HepG2 (cell line): Measurements from ENCODE around the gene MYL2. TPM values are rescaled to one million over a fixed set of nuclear protein-coding genes. Genes with fewer than 3 reads are reported as not detected.

ENCODE experiments used
- ATAC-seq: fragments of 200-7000 bp; cut with Tn5 transposase; 3 replicates; pipeline ENCODE4 v1.9.1; 2020; ENCODE audit warnings: mild to moderate bottlenecking, moderate library complexity
- BruUV-seq: library from RNA; stranded (reverse); fragments of 400-500 nt; replicated peaks from 2 replicates; lab custom pipeline; 2021; lab: Mats Ljungman, UMichigan
- CTCF ChIA-PET: fragments of 300-600 bp; formaldehyde crosslinking; extraction: SDS; loops from one replicate; lab custom pipeline; 2021; ENCODE audit warnings: low total read pairs, inconsistent platforms, low intra/inter-chr PET ratio; lab: Yijun Ruan, JAX
- POLR2A ChIA-PET: fragments of 350-600 bp; sonication (Branson Sonifier 250); formaldehyde crosslinking; loops from one replicate; lab custom pipeline; 2020; ENCODE audit warnings: antibody characterized with exemption, inconsistent platforms; lab: Yijun Ruan, JAX
- DNase-seq: peaks from one replicate; pipeline ENCODE4 v3.0.0-alpha.2; 2015; ENCODE audit warnings: low spot score
- FAIRE-seq: peaks from 3 replicates; lab custom pipeline; 2011; peaks lifted over from hg19 to GRCh38; lab: Jason Lieb, UNC
- H2AFZ ChIP-seq: one replicate; pipeline ENCODE4 v1.6.1; 2011; ENCODE audit warnings: low read length, inconsistent platforms
- H3K27ac ChIP-seq: fragments of 300-600 bp; 3 replicates; pipeline ENCODE4 v1.8.0; 2011; ENCODE audit warnings: mixed run types, mild to moderate bottlenecking, mixed read lengths, low read length, inconsistent platforms; ENCODE audit not compliant: insufficient read depth; ENCODE audit errors: extremely low read length
- H3K27me3 ChIP-seq, 2 experiments: fragments of 200-600 bp in 1 of 2; 2 replicates in 1 of 2; 3 replicates in 1 of 2; pipeline versions ENCODE4 v1.6.0 to v1.8.0; 2011; ENCODE audit warnings: low read length in 2 of 2, mild to moderate bottlenecking in 2 of 2, moderate library complexity in 2 of 2, inconsistent platforms in 1 of 2; ENCODE audit not compliant: insufficient read depth in 2 of 2, control insufficient read depth in 1 of 2
- H3K36me3 ChIP-seq, 2 experiments: fragments of 200-600 bp in 1 of 2; replicated peaks in 1 of 2; 2 replicates in 1 of 2; 3 replicates in 1 of 2; pipeline versions ENCODE4 v1.5.1 to v1.8.0; 2011; ENCODE audit warnings: low read length in 2 of 2, inconsistent platforms in 1 of 2; ENCODE audit not compliant: insufficient read depth in 2 of 2, control insufficient read depth in 1 of 2
- H3K4me1 ChIP-seq: 2 replicates; pipeline ENCODE4 v1.5.1; 2012; ENCODE audit warnings: low read length, inconsistent platforms; ENCODE audit not compliant: insufficient read depth
- H3K4me2 ChIP-seq: 2 replicates; pipeline ENCODE4 v1.6.0; 2011; ENCODE audit warnings: low read depth, low read length, inconsistent platforms
- H3K4me3 ChIP-seq, 3 experiments: fragments of 200-600 bp in 1 of 3; sonication (generic), shearing (Covaris generic) in 1 of 3; replicated peaks in 1 of 3; 2 replicates each; pipeline ENCODE4 v1.5.1; 2011 to 2016; ENCODE audit warnings: low read length in 3 of 3, inconsistent platforms in 2 of 3, low read depth in 2 of 3, mild to moderate bottlenecking in 2 of 3, control low read depth in 1 of 3, mixed read lengths in 1 of 3; ENCODE audit not compliant: insufficient read depth in 1 of 3
- H3K79me2 ChIP-seq: one replicate; pipeline ENCODE4 v1.6.1; 2011; ENCODE audit warnings: low read length, inconsistent platforms; ENCODE audit not compliant: insufficient read depth
- H3K9ac ChIP-seq: 2 replicates; pipeline ENCODE4 v1.6.0; 2011; ENCODE audit warnings: mild to moderate bottlenecking, low read depth, low read length, inconsistent platforms; ENCODE audit not compliant: insufficient read depth
- H3K9me3 ChIP-seq: 2 replicates; pipeline ENCODE4 v1.5.1; 2012; ENCODE audit warnings: mild to moderate bottlenecking, low read length
- H4K20me1 ChIP-seq: 2 replicates; pipeline ENCODE4 v1.6.0; 2011; ENCODE audit warnings: inconsistent platforms, mild to moderate bottlenecking, low read length, moderate library complexity; ENCODE audit not compliant: insufficient read depth
- CEBPB ChIP-seq: IDR thresholded peaks from 2 replicates; pipeline ENCODE4 v1.6.1; 2011; ENCODE audit warnings: low read depth, low read length, improper control_type of control experiment, borderline replicate concordance
- CHCHD3 ChIP-seq: sonication (generic); formaldehyde crosslinking; IDR thresholded peaks from 2 replicates; pipeline ENCODE4 v1.8.0; 2022; ENCODE audit warnings: mild to moderate bottlenecking, missing genetic modification reagents, moderate library complexity
- FOSL2 ChIP-seq: sonication (generic); formaldehyde crosslinking; IDR thresholded peaks from 2 replicates; pipeline ENCODE4 v1.4.0; 2020; ENCODE audit warnings: missing genetic modification reagents
- FOXO1 ChIP-seq: sonication (generic); formaldehyde crosslinking; IDR thresholded peaks from 2 replicates; pipeline ENCODE4 v1.4.0; 2020; ENCODE audit warnings: missing genetic modification reagents
- IKZF4 ChIP-seq: sonication (generic); formaldehyde crosslinking; IDR thresholded peaks from 2 replicates; pipeline ENCODE4 v1.5.1; 2020; ENCODE audit warnings: borderline replicate concordance, mild to moderate bottlenecking, low read depth, missing genetic modification reagents; ENCODE audit errors: not compliant biosample characterization
- KLF11 ChIP-seq: IDR thresholded peaks from 2 replicates; pipeline ENCODE4 v1.6.1; 2016; ENCODE audit warnings: missing compliant biosample characterization
- NFIC ChIP-seq: IDR thresholded peaks from 2 replicates; pipeline ENCODE4 v1.6.1; 2012; ENCODE audit warnings: mild to moderate bottlenecking, low read length, inconsistent platforms
- PAF1 ChIP-seq: IDR thresholded peaks from 2 replicates; pipeline ENCODE4 v1.6.1; 2016; ENCODE audit warnings: missing genetic modification reagents, missing compliant biosample characterization
- PTBP1 ChIP-seq: fragments of 200-400 bp; formaldehyde crosslinking; IDR thresholded peaks from 2 replicates; pipeline ENCODE4 v1.6.1; 2018; ENCODE audit warnings: low read length, low read depth; ENCODE audit not compliant: poor library complexity, severe bottlenecking
- SUZ12 ChIP-seq: fragments of 150-350 bp; IDR thresholded peaks from 2 replicates; pipeline ENCODE4 v1.6.1; 2014; ENCODE audit warnings: low read depth, low read length
- ZBTB38 ChIP-seq: sonication (generic); formaldehyde crosslinking; IDR thresholded peaks from 2 replicates; pipeline ENCODE4 v1.5.1; 2020; ENCODE audit warnings: mild to moderate bottlenecking, missing genetic modification reagents
- ZEB1 ChIP-seq: IDR thresholded peaks from 2 replicates; pipeline ENCODE4 v1.6.1; 2012; ENCODE audit warnings: mild to moderate bottlenecking, low read depth, inconsistent platforms; ENCODE audit not compliant: insufficient replicate concordance
- ZNF556 ChIP-seq: sonication (generic); formaldehyde crosslinking; IDR thresholded peaks from 2 replicates; pipeline ENCODE4 v1.4.0; 2020; ENCODE audit warnings: mild to moderate bottlenecking, missing genetic modification reagents, borderline replicate concordance
- ZNF574 ChIP-seq: sonication (generic); formaldehyde crosslinking; IDR thresholded peaks from 2 replicates; pipeline ENCODE4 v1.4.0; 2020; ENCODE audit warnings: missing genetic modification reagents
- ZNF644 ChIP-seq: IDR thresholded peaks from 2 replicates; pipeline ENCODE4 v1.6.1; 2016; ENCODE audit warnings: low read depth
- WGBS: methylation state at CpG from one replicate; pipeline ENCODE4 v1.1.6; 2017; ENCODE audit warnings: low lambda C conversion rate; 5-methylcytosine and 5-hydroxymethylcytosine counted together
- in situ Hi-C: cut with HindIII; loops from 2 replicates; pipeline ENCODE4 v1.10.0; 2017; ENCODE audit warnings: low pct_unique_long_range_greater_than_20kb; ENCODE audit not compliant: extremely low pct_ligation_motif_present
- intact Hi-C: fragments of 100-400 bp; cut with micrococcal nuclease; formaldehyde crosslinking; loops from one replicate; pipeline ENCODE4 v1.10.0; 2022; ENCODE audit not compliant: unreplicated experiment
- polyA plus RNA-seq, 8 experiments: library from polyadenylated mRNA; depleted of rRNA in 3 of 8; stranded (reverse) in 7 of 8; unstranded in 1 of 8; fragments of >200 nt; fragmentation: Illumina TruSeq in 4 of 8; extraction: Trizol in 4 of 8; gene quantifications; 2 replicates each; pipeline versions ENCODE4 v1.2.1 to v1.2.3, GENCODE V29; 2011 to 2016; ENCODE audit warnings: low read depth in 4 of 8, missing spikeins in 1 of 8, mixed read lengths in 1 of 8; ENCODE audit not compliant: insufficient read depth in 1 of 8
- total RNA-seq, 5 experiments: library from RNA; depleted of rRNA; stranded (reverse); fragments of >200 nt; fragmentation: Illumina TruSeq; extraction: Trizol; gene quantifications; 2 replicates each; pipeline ENCODE4 v1.2.3, GENCODE V29; 2016; ENCODE audit warnings: low read depth in 1 of 5
- TF ChIP-seq, protein P1 (sequence below): sonication (generic); formaldehyde crosslinking; IDR thresholded peaks from 2 replicates; pipeline ENCODE4 v1.5.0; 2020; ENCODE audit warnings: mild to moderate bottlenecking, missing genetic modification reagents
- TF ChIP-seq, protein P2 (sequence below): sonication (generic); formaldehyde crosslinking; IDR thresholded peaks from 2 replicates; pipeline ENCODE4 v1.4.0; 2020; ENCODE audit warnings: low read depth, mild to moderate bottlenecking, missing genetic modification reagents
- TF ChIP-seq, protein P3 (sequence below): sonication (generic); formaldehyde crosslinking; IDR thresholded peaks from 2 replicates; pipeline ENCODE4 v1.8.1; 2022; ENCODE audit warnings: mild to moderate bottlenecking, missing genetic modification reagents

MYL2 gene
- total and polyA plus RNA-seq, 2 of the 13 experiments (the other 11 are each of a cell fraction or from before 2014, with no cell fraction given), result not detected

- H3K4me3 ChIP-seq, result no peak overlapping the region
- H3K9ac ChIP-seq, result no peak overlapping the region
- in situ Hi-C loops (no loop called here), intact Hi-C loops (no loop called here)
- BruUV-seq, result no TSS peak
- no peaks in the 10 kb centered on the region for H3K9me3 ChIP-seq
- no peak overlapping the region for H3K4me2 ChIP-seq
- ChIA-PET CTCF (no interaction called here), POLR2A (no interaction called here)
- no peak for FAIRE-seq
- ATAC-seq, result no peak
- 41% methylated on average over 9 of the region's 9 CpGs for WGBS
- H3K36me3 ChIP-seq, result no peaks in the 10 kb centered on the region
- H3K27me3 ChIP-seq, result peaks cover 0 to 14% of the 10 kb centered on the region in 2 experiments; a peak in 4 of 5 replicates
- H3K4me1 ChIP-seq, result peaks cover 5% of the 10 kb centered on the region; the same call in 1 of the 2 replicates
- DNase-seq, result no peak
- no peaks in the 10 kb centered on the region for H4K20me1 ChIP-seq
- no peaks in the 10 kb centered on the region for H3K79me2 ChIP-seq
- H2AFZ ChIP-seq, result no peak overlapping the region
- no peak overlapping the region for H3K27ac ChIP-seq
- TF ChIP-seq KLF11 (CRISPR knock-in tag) (no peak), PTBP1 (no peak), ZEB1 (no peak), IKZF4 (CRISPR knock-in tag) (no peak), ZNF644 (no peak), ZNF574 (CRISPR knock-in tag) (no peak), SUZ12 (no peak), ZBTB38 (CRISPR knock-in tag) (no peak), ZNF556 (no peak), FOSL2 (CRISPR knock-in tag) (no peak), NFIC (no peak), FOXO1 (no peak), CHCHD3 (CRISPR knock-in tag) (no peak), CEBPB (no peak), PAF1 (CRISPR knock-in tag) (no peak)
- TF ChIP-seq, protein P1, sequence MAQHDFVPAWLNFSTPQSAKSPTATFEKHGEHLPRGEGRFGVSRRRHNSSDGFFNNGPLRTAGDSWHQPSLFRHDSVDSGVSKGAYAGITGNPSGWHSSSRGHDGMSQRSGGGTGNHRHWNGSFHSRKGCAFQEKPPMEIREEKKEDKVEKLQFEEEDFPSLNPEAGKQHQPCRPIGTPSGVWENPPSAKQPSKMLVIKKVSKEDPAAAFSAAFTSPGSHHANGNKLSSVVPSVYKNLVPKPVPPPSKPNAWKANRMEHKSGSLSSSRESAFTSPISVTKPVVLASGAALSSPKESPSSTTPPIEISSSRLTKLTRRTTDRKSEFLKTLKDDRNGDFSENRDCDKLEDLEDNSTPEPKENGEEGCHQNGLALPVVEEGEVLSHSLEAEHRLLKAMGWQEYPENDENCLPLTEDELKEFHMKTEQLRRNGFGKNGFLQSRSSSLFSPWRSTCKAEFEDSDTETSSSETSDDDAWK (CRISPR knock-in tag), result no peak
- TF ChIP-seq, protein P2, sequence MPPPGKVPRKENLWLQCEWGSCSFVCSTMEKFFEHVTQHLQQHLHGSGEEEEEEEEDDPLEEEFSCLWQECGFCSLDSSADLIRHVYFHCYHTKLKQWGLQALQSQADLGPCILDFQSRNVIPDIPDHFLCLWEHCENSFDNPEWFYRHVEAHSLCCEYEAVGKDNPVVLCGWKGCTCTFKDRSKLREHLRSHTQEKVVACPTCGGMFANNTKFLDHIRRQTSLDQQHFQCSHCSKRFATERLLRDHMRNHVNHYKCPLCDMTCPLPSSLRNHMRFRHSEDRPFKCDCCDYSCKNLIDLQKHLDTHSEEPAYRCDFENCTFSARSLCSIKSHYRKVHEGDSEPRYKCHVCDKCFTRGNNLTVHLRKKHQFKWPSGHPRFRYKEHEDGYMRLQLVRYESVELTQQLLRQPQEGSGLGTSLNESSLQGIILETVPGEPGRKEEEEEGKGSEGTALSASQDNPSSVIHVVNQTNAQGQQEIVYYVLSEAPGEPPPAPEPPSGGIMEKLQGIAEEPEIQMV, result no peak
- TF ChIP-seq, protein P3, sequence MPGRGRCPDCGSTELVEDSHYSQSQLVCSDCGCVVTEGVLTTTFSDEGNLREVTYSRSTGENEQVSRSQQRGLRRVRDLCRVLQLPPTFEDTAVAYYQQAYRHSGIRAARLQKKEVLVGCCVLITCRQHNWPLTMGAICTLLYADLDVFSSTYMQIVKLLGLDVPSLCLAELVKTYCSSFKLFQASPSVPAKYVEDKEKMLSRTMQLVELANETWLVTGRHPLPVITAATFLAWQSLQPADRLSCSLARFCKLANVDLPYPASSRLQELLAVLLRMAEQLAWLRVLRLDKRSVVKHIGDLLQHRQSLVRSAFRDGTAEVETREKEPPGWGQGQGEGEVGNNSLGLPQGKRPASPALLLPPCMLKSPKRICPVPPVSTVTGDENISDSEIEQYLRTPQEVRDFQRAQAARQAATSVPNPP (CRISPR knock-in tag), result no peak
These were observed 58.0 kb downstream of the MYL2 start for GRCh38 chr12:110862329-110862728.
